ENCODE data around the gene MLPH. TPM values are rescaled to one million over a fixed set of nuclear protein-coding genes. Genes with fewer than 3 reads are reported as not detected.

Gene MLPH
- total RNA-seq, 3 donors from 2014 or later, result 0.38 to 0.48 (median 0.47) TPM

DNA sequence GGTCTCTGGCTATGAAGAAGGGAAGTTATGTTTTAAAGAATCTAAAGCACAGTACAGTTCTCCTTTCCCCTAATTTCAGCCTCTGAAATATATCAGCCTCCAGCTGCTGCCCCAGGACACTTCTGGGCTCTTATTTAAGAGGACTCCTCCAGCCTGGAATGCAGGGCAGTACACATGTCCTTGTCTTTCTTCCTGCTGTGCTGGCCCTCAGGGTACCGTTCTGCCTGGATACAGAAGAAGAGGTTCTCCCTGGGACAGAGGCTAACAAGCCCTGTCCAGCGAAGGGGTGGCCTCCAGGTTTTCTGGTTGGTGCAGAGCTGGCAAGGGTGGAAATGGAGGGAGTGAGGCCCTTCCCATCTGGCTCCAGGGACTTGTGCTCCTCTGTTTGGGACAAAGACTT, 22.1 kb downstream of the MLPH start:
- peaks cover 7% of the 10 kb centered on the region for H3K27me3 Mint-ChIP-seq (ENCODE audit: low read depth)

DNA sequence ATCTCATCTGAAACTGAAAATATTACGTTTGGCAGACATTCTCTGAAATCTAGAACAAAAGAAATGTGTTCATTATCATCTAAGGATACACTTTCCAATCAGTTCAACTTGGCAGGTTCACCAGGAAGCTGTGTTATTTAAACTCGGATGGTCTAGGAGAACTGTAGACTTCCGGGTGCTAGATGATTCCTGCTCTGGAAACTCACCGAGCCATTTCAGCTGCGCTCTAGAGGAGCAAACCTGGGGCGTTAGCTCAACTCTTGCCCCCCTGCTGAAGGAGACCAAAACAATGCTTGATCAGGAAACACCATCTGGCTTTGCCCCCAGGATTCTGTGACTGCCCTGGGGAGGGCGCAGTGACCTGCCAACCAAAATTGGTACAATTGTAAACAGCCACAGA, 22.9 kb downstream of the MLPH start:
- Mint-ChIP-seq H3K4me1 (ENCODE audit: low read depth) (no peaks in the 10 kb centered on the region), H3K9me3 (no peaks in the 10 kb centered on the region), H3K27me3 (ENCODE audit: low read depth) (peaks cover 7% of the 10 kb centered on the region), H3K36me3 (ENCODE audit: insufficient read depth) (no peaks in the 10 kb centered on the region), H3K4me3 (no peak overlapping the region)
- ATAC-seq (no peak), DNase-seq (no peak)

More for the DNA sequence above, 22.1 kb downstream of the MLPH start:
- no peaks in the 10 kb centered on the region for H3K4me1 Mint-ChIP-seq (ENCODE audit: low read depth)
- no peaks in the 10 kb centered on the region for H3K36me3 Mint-ChIP-seq (ENCODE audit: insufficient read depth)
- H3K4me3 Mint-ChIP-seq, result no peak overlapping the region
- DNase-seq, result no peak
- no peak for ATAC-seq
- H3K9me3 Mint-ChIP-seq, result no peaks in the 10 kb centered on the region

DNA sequence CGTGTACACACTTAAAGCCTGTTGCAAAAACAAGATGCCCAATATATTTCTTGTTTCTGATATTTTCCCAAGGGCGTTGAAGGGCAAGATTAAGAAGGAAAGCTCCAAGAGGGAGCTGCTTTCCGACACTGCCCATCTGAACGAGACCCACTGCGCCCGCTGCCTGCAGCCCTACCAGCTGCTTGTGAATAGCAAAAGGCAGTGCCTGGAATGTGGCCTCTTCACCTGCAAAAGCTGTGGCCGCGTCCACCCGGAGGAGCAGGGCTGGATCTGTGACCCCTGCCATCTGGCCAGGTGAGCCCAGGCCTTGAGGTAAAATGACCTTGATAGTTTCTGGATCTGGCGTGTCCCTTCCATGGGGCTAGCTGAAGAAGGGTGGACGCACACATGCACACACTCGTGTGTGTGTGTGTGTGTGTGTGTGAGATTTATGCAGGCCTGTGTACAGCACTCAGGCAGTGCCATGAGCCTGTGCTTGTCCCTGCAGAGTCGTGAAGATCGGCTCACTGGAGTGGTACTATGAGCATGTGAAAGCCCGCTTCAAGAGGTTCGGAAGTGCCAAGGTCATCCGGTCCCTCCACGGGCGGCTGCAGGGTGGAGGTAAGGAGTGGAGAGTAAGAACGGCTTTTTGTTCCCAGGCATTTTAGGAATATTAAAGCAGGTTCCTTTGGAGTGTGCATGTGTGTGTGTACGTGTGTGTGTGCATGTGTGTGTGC, 23.6 kb downstream of the MLPH start:
- peaks cover 7% of the 10 kb centered on the region for H3K27me3 Mint-ChIP-seq (ENCODE audit: low read depth)

DNA sequence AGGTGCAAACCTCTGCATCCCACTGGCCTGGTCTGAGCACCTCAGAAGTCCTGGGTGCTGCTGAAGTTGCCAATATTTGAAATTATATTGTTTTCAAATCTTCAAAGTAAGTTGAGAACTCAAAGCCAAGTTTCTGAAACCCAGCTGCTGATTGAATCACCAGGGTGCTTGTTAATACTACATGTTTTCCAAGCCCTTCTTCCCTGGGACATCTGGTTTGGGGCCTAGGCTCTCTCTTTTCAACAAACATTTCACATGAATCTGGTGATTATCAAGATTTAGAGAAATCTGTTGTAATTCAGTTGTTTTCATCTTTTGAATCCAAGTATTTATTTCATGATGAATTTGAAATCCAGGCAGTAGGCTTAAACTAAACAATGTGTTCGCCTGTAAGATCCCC, 24.4 kb downstream of the MLPH start:
- Mint-ChIP-seq H3K36me3 (ENCODE audit: insufficient read depth) (no peaks in the 10 kb centered on the region), H3K9me3 (no peaks in the 10 kb centered on the region), H3K27me3 (ENCODE audit: low read depth) (peaks cover 5% of the 10 kb centered on the region), H3K4me1 (ENCODE audit: low read depth) (no peaks in the 10 kb centered on the region), H3K4me3 (no peak overlapping the region)
- DNase-seq (no peak), ATAC-seq (no peak)

More for the DNA sequence above, 23.6 kb downstream of the MLPH start:
- ATAC-seq (no peak), DNase-seq (no peak)
- H3K4me3 Mint-ChIP-seq, result no peak overlapping the region
- no peaks in the 10 kb centered on the region for H3K4me1 Mint-ChIP-seq (ENCODE audit: low read depth)
- no peaks in the 10 kb centered on the region for H3K36me3 Mint-ChIP-seq (ENCODE audit: insufficient read depth)
- H3K9me3 Mint-ChIP-seq, result no peaks in the 10 kb centered on the region

DNA sequence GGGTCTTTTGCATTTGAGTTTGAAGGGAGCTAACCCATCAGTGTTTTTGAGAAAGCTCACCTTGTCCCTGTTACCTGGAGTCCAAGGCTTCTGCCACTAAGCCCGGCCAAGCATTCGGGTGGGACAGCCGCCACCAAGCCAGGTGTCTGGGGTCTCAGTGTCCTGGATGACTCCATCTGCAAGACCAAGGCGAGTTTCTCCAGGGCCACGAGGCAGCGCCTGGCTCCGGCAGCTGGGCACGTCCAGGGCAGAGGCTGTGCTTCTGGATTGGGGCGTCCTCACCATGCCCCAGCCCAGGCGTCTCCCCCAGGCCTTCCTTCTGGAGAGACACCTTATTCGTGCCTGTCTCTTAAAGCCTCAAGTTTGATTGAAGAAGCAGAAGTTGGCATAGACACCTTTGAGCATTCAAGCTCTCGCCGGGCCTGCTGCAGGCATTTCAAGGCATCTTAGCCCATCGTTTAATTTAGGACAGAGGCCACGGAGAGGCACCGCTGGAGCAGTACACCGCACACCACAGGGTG, 24.9 kb downstream of the MLPH start:
- Mint-ChIP-seq H3K36me3 (ENCODE audit: insufficient read depth) (no peaks in the 10 kb centered on the region), H3K9me3 (no peaks in the 10 kb centered on the region), H3K27me3 (ENCODE audit: low read depth) (peaks cover 5% of the 10 kb centered on the region), H3K4me3 (no peak overlapping the region), H3K4me1 (ENCODE audit: low read depth) (no peaks in the 10 kb centered on the region)
- ATAC-seq (no peak), DNase-seq (no peak)

DNA sequence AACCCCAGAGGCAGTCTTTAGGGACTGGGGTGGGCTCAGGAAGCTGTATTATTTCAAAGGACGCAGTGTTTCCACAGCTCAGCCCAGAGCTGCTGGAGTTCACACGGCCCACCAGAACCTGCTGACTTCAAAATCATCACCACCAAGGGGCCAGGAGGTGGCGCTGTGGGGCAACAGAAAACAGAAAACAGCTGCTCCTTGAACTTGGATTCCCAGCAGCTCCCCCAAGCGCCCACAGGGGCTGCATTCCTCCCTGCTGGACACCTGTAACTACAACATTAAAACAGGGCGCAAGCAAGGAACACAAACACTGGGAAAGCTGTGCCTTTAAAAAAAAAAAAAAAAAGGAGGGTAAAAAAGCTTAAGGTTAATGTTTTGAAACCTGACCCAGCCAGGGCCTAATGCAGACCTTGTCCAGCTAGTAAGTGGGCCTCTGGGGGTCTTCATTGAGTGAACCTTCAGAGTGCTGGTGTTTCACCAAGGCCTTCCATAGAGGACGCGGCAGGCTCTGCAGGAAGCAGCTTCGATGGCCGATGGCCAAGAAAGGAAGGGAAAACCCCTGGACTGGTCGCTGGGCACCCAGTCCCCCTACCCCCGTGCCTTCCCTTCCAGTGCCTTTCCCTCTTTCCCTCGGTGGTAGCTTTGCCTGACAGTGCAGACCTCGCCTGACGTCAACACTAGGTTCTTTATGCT, 25.9 kb downstream of the MLPH start:
- Mint-ChIP-seq H3K4me1 (ENCODE audit: low read depth) (no peaks in the 10 kb centered on the region), H3K27me3 (ENCODE audit: low read depth) (peaks cover 5% of the 10 kb centered on the region), H3K36me3 (ENCODE audit: insufficient read depth) (no peaks in the 10 kb centered on the region), H3K9me3 (no peaks in the 10 kb centered on the region), H3K4me3 (no peak overlapping the region)
- DNase-seq (peak; percentile 74), ATAC-seq (peak; percentile 81 to 87)

DNA sequence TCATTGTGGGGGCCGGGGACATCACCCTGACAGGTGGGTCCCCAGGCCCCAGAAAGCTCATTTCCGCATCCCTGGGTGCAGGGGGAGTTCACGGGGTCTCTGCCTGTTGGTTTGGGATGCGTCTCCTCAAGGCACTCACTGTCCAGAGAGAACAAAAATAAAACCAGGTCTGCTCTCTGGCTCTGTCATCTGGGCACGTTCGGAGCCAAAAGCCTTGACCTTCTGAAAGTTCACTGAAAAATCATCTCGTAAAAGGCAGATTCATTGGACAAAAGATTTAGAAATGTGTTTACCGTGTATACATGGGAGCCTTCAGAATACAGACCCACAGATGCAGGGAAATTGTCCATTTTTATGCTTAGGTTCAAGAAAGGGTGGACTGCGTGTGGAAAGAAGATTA, 26.6 kb downstream of the MLPH start:
- no peak overlapping the region for H3K4me3 Mint-ChIP-seq
- H3K27me3 Mint-ChIP-seq (ENCODE audit: low read depth), result peaks cover 5% of the 10 kb centered on the region
- no peak for DNase-seq
- H3K4me1 Mint-ChIP-seq (ENCODE audit: low read depth), result no peaks in the 10 kb centered on the region
- no peaks in the 10 kb centered on the region for H3K9me3 Mint-ChIP-seq
- no peaks in the 10 kb centered on the region for H3K36me3 Mint-ChIP-seq (ENCODE audit: insufficient read depth)
- no peak for ATAC-seq

DNA sequence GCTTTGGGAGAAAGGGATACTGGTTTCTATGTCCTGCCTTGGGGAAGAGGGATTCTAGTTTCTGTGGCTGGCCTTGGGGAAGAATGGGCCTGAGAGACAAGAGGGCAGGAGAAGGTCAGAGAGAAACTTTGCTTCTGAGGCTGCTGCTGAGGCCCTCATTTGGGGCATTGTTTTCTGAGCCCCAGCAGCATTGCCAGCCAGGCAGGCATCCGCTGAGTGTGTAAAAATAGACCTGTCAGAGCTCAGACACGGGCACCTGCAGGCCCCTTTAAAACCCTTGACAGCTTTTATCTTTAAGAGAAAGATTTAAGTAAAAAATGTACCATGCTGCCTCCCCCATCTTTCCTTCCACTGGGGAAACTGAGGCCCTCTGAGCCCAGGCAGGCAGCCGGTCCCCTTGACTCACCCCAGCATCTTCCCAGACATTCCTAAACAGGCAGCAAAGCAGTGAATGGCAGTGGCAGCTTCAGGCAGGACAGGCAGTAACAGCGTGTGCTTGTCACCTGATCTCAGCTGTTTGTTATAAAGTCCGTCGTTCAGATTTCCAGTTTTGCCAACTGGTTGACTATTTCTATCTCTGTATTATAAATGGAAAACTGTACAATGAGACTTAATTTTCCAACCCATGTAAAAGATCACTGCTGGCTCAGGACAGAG, 27.6 kb downstream of the MLPH start:
- no peaks in the 10 kb centered on the region for H3K36me3 Mint-ChIP-seq (ENCODE audit: insufficient read depth)
- H3K4me3 Mint-ChIP-seq, result no peak overlapping the region
- DNase-seq (no peak), ATAC-seq (no peak)
- H3K4me1 Mint-ChIP-seq (ENCODE audit: low read depth), result no peaks in the 10 kb centered on the region
- peaks cover 5% of the 10 kb centered on the region for H3K27me3 Mint-ChIP-seq (ENCODE audit: low read depth)
- no peaks in the 10 kb centered on the region for H3K9me3 Mint-ChIP-seq

DNA sequence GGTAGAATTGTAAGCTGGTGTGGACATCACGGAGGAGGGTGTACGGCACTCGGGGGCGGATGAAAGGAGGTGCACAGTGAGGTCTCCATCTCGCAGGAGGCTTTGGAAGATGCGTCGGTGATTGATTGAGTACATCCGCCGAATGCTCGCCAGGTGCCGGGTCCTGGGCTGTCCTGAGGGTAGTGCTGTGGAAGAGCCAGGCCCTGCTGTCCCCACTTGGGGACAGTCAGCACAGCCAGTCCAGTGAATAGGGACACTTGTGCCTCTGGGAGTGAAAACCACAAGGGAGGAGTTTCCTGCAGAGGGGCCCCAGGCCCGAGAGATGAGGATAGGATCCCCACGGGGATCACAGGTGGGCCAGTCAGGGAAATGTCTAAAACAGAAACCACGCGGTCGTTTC, 28.1 kb downstream of the MLPH start:
- Mint-ChIP-seq H3K4me3 (no peak overlapping the region), H3K9me3 (no peaks in the 10 kb centered on the region), H3K27me3 (ENCODE audit: low read depth) (peaks cover 5% of the 10 kb centered on the region), H3K36me3 (ENCODE audit: insufficient read depth) (no peaks in the 10 kb centered on the region), H3K4me1 (ENCODE audit: low read depth) (no peaks in the 10 kb centered on the region)
- DNase-seq (no peak), ATAC-seq (no peak)

DNA sequence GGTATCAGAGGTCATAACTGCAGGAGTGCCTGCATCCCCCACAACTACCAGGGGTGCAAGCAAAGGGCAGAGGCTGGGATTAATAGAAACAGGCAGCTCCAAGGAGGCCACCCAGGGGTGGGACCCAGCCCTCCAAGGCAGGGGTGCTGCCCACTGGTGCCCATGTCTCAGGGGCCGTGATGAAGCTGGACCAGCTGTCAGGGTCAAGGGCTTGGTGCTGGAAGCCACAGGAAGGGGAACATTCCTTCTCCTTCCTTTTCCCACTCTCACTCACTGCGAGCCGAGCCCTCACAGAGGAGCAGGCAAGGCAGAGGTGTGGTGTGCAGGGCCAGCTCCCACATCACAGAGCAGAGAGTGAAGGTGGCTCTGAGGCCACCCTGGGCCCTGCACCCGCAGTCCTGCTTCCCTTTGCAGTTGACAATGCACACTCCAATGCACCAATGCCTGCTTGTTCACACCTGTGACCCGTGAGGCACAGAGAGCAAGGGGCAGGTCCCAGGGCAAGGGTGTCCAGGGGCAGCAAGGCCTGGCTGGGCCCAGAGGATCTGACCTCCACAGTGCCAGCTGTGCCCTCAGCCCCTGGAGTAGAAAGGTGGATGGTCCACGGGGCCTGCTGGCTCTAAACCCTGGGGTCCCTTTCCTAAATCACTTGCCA, 28.7 kb downstream of the MLPH start:
- no peak for DNase-seq
- Mint-ChIP-seq H3K27me3 (ENCODE audit: low read depth) (peaks cover 3% of the 10 kb centered on the region), H3K36me3 (ENCODE audit: insufficient read depth) (no peaks in the 10 kb centered on the region), H3K9me3 (no peaks in the 10 kb centered on the region), H3K4me1 (ENCODE audit: low read depth) (no peaks in the 10 kb centered on the region), H3K4me3 (no peak overlapping the region)
- ATAC-seq, result no peak

DNA sequence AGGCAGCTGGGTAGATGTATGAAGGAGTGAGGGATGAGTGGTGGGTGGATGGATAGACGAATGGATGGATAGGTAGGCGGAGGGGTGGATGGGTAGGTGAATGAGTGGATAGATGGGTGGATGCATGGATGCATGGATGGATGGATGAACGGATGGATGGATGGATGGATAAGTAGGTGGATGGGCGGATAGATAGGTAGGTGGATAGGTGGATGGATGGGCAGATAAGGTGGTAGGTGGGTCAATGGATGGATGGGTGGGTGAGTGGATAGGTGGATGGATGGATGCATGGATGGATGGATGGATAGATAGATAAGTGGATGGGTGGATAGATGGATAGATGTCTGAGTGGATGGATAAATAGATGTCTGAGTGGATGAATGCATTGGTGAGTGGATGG, 30.1 kb downstream of the MLPH start:
- H3K4me3 Mint-ChIP-seq, result no peak overlapping the region
- no peak for DNase-seq
- no peaks in the 10 kb centered on the region for H3K9me3 Mint-ChIP-seq
- no peak for ATAC-seq
- H3K4me1 Mint-ChIP-seq (ENCODE audit: low read depth), result no peaks in the 10 kb centered on the region
- peaks cover 1% of the 10 kb centered on the region for H3K27me3 Mint-ChIP-seq (ENCODE audit: low read depth)
- H3K36me3 Mint-ChIP-seq (ENCODE audit: insufficient read depth), result no peaks in the 10 kb centered on the region

DNA sequence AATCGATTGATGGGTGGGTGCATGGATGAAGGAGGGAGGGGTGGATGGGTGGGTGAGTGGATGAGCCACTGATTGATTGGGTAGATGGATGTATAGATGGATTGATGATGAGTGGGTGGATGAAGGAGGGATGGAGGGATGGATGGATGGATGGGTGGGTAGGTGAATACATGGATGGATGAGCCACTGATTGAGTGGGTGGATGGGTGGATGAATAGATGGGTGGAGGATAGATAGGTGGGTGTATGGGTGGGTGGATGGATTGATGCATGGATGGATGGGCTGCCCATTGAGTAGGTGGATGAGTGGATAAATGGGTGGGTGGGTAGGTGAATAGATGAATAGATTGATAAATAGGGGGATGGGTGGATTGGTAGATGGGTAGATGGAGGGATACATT, 30.9 kb downstream of the MLPH start:
- no peaks in the 10 kb centered on the region for H3K9me3 Mint-ChIP-seq
- H3K4me3 Mint-ChIP-seq, result no peak overlapping the region
- DNase-seq, result no peak
- no peaks in the 10 kb centered on the region for H3K36me3 Mint-ChIP-seq (ENCODE audit: insufficient read depth)
- no peaks in the 10 kb centered on the region for H3K4me1 Mint-ChIP-seq (ENCODE audit: low read depth)
- no peak for ATAC-seq
- no peaks in the 10 kb centered on the region for H3K27me3 Mint-ChIP-seq (ENCODE audit: low read depth)

DNA sequence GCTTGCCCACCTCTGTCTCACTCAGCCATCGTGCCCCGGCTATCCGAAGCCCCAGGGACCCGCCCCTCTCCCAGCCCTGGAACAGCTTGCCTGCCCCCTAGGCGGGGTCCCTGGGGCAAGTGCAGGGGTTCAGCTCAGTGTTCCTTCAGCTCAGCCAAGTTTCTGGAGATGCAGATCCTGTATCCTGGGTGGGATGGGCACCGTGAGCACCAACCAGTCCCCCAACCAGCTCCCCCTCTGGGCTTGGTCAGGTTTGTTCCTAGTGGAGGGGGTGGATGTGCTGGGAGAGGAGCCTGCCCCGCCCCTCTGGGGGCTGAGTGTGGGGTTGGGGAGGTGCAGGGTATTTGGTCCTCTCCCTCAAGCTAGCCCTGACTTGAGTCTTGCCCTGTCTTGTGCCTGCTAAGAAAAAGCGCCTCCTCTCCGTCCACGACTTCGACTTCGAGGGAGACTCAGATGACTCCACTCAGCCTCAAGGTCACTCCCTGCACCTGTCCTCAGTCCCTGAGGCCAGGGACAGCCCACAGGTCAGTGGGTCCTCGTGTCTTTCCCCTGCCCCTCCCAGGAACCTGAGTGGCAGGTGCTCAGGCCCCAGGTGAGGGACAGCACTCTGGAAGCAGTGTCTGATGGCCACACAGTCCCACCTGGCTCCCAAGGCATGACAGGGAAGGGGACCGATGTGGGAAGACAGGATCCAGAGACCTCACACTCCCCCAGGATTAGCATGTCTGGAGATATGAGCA, 32.6 kb downstream of the MLPH start:
- DNase-seq, result no peak
- no peaks in the 10 kb centered on the region for H3K27me3 Mint-ChIP-seq (ENCODE audit: low read depth)
- no peaks in the 10 kb centered on the region for H3K4me1 Mint-ChIP-seq (ENCODE audit: low read depth)

DNA sequence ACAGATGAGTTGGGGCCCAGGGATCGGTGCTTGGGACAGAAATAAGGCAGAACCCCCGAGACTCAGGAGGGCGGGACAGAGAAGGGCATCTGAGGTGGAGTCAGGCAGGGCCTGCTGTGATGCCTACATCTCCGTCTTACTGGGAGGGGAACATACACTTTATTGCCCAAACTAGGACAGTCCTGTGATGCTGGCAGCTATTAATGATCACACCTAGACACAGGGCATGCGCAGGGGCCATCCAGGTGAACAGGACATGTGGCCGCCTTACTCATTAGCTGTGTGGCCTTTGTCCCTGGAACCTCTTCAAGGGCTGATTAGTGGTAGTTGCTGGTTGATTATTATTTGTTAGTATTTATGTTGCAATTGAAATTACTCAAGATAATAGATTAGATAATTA, 33.2 kb downstream of the MLPH start:
- Mint-ChIP-seq H3K9me3 (no peaks in the 10 kb centered on the region), H3K27me3 (ENCODE audit: low read depth) (no peaks in the 10 kb centered on the region), H3K4me3 (no peak overlapping the region), H3K4me1 (ENCODE audit: low read depth) (no peaks in the 10 kb centered on the region), H3K36me3 (ENCODE audit: insufficient read depth) (no peaks in the 10 kb centered on the region)
- ATAC-seq, result no peak
- DNase-seq, result no peak

More for the DNA sequence above, 32.6 kb downstream of the MLPH start:
- ATAC-seq, result no peak
- Mint-ChIP-seq H3K4me3 (no peak overlapping the region), H3K9me3 (no peaks in the 10 kb centered on the region), H3K36me3 (ENCODE audit: insufficient read depth) (no peaks in the 10 kb centered on the region)
